ENCODE results near the gene CDH23. TPM values are rescaled to one million over a fixed set of nuclear protein-coding genes. Genes with fewer than 3 reads are reported as not detected.

CDH23 gene
- total RNA-seq, 1 experiment from 2014 or later = 0.34 TPM

- Mint-ChIP-seq H3K4me3 (ENCODE audit: unreplicated experiment) (no peak overlapping the region), H3K36me3 (ENCODE audit: insufficient read depth, unreplicated experiment) (no peaks in the 10 kb centered on the region), H3K4me1 (ENCODE audit: low read depth, unreplicated experiment) (no peaks in the 10 kb centered on the region), H3K27ac (ENCODE audit: unreplicated experiment) (no peak overlapping the region), H3K27me3 (ENCODE audit: insufficient read depth, unreplicated experiment) (no peaks in the 10 kb centered on the region), H3K9me3 (ENCODE audit: unreplicated experiment) (no peaks in the 10 kb centered on the region)
- no peak overlapping the region for H3K4me3 ChIP-seq (ENCODE audit: low read depth, low read length)
- ChIA-PET CTCF (no interaction called here), POLR2A (no interaction called here)
- H3K9me3 ChIP-seq = no peaks in the 10 kb centered on the region
- no peaks in the 10 kb centered on the region for H3K27me3 ChIP-seq (replicated peaks; ENCODE audit: control insufficient read depth, insufficient read depth, low read length)
- intact Hi-C loops (cut with micrococcal nuclease; ENCODE audit: unreplicated experiment) = no loop called here
- BruUV-seq (replicated peaks) = no TSS peak
- no peak for DNase-seq
- H3K4me1 ChIP-seq = no peaks in the 10 kb centered on the region
- no peaks in the 10 kb centered on the region for H3K36me3 ChIP-seq (ENCODE audit: control insufficient read depth, insufficient read depth, low read length)
- no peak for TF ChIP-seq CTCF (IDR thresholded peaks at IDR 0.05; ENCODE audit: insufficient read depth in 1 of 2, low read depth in 1 of 2, low read length in 1 of 2, severe bottlenecking in 1 of 2, unreplicated experiment in 1 of 2)
These were observed 259.5 kb downstream of the CDH23 start for GRCh38 chr10:71656220-71656619.

GRCh38 chr10:71657604-71658466 lies 261.1 kb downstream of the CDH23 start:
- H3K9me3 Mint-ChIP-seq (ENCODE audit: unreplicated experiment) = no peaks in the 10 kb centered on the region
- H3K4me1 Mint-ChIP-seq (ENCODE audit: low read depth, unreplicated experiment) = no peaks in the 10 kb centered on the region
- no peaks in the 10 kb centered on the region for H3K27me3 ChIP-seq (replicated peaks; ENCODE audit: control insufficient read depth, insufficient read depth, low read length)
- no peaks in the 10 kb centered on the region for H3K36me3 ChIP-seq (ENCODE audit: control insufficient read depth, insufficient read depth, low read length)
- POLR2A ChIA-PET = no interaction called here
- no peaks in the 10 kb centered on the region for H3K4me1 ChIP-seq
- no peak overlapping the region for H3K4me3 Mint-ChIP-seq (ENCODE audit: unreplicated experiment)
- TF ChIP-seq CTCF (IDR thresholded peaks at IDR 0.05; ENCODE audit: insufficient read depth in 1 of 2, low read depth in 1 of 2, low read length in 1 of 2, severe bottlenecking in 1 of 2, unreplicated experiment in 1 of 2) = no peak
- CTCF ChIA-PET = interaction anchor here (0.5 to 0.9 kb wide), 2 partner anchors 12 to 176 kb away, joined by 4 to 5 read pairs; no protein-coding TSS in a partner anchor
- H3K27ac Mint-ChIP-seq (ENCODE audit: unreplicated experiment) = no peak overlapping the region
- no peaks in the 10 kb centered on the region for H3K36me3 Mint-ChIP-seq (ENCODE audit: insufficient read depth, unreplicated experiment)
- H3K9me3 ChIP-seq = no peaks in the 10 kb centered on the region
- intact Hi-C loops (cut with micrococcal nuclease; ENCODE audit: unreplicated experiment) = no loop called here
- no peak for DNase-seq
- no peak overlapping the region for H3K4me3 ChIP-seq (ENCODE audit: low read depth, low read length)
- no TSS peak for BruUV-seq (replicated peaks)
- no peaks in the 10 kb centered on the region for H3K27me3 Mint-ChIP-seq (ENCODE audit: insufficient read depth, unreplicated experiment)

GRCh38 chr10:71658467-71658745 lies 261.7 kb downstream of the CDH23 start:
- ChIA-PET POLR2A (no interaction called here), CTCF (interaction anchor here (0.5 to 0.9 kb wide), 2 partner anchors 11 to 177 kb away, joined by 4 to 5 read pairs; no protein-coding TSS in a partner anchor)
- intact Hi-C loops (cut with micrococcal nuclease; ENCODE audit: unreplicated experiment) = no loop called here
- H3K4me3 Mint-ChIP-seq (ENCODE audit: unreplicated experiment) = no peak overlapping the region
- H3K4me1 ChIP-seq = no peaks in the 10 kb centered on the region
- BruUV-seq (replicated peaks) = no TSS peak
- H3K27ac Mint-ChIP-seq (ENCODE audit: unreplicated experiment) = no peak overlapping the region
- TF ChIP-seq CTCF (IDR thresholded peaks at IDR 0.05; ENCODE audit: insufficient read depth in 1 of 2, low read depth in 1 of 2, low read length in 1 of 2, severe bottlenecking in 1 of 2, unreplicated experiment in 1 of 2) = no peak
- no peaks in the 10 kb centered on the region for H3K36me3 ChIP-seq (ENCODE audit: control insufficient read depth, insufficient read depth, low read length)
- no peaks in the 10 kb centered on the region for H3K27me3 ChIP-seq (replicated peaks; ENCODE audit: control insufficient read depth, insufficient read depth, low read length)
- H3K4me3 ChIP-seq (ENCODE audit: low read depth, low read length) = no peak overlapping the region
- H3K27me3 Mint-ChIP-seq (ENCODE audit: insufficient read depth, unreplicated experiment) = no peaks in the 10 kb centered on the region
- H3K9me3 ChIP-seq = no peaks in the 10 kb centered on the region
- H3K36me3 Mint-ChIP-seq (ENCODE audit: insufficient read depth, unreplicated experiment) = no peaks in the 10 kb centered on the region
- no peaks in the 10 kb centered on the region for H3K9me3 Mint-ChIP-seq (ENCODE audit: unreplicated experiment)
- DNase-seq = no peak
- peaks cover 4% of the 10 kb centered on the region for H3K4me1 Mint-ChIP-seq (ENCODE audit: low read depth, unreplicated experiment)

Data from Caco-2 (cell line).